GM23338 (cell line): ENCODE results near the gene ARHGEF17. TPM values are rescaled to one million over a fixed set of nuclear protein-coding genes. Genes with fewer than 3 reads are reported as not detected.

Experiments
- ATAC-seq: fragments of 200-7000 bp; cut with Tn5 transposase; 3 replicates; pipeline ENCODE4 v1.9.1; 2020
- DNase-seq: peaks from one replicate; pipeline ENCODE4 v3.0.0-alpha.2; 2015; ENCODE audit warnings: low spot score
- H2AFZ ChIP-seq: fragments of 200-600 bp; sonication (generic); 2 replicates; pipeline ENCODE4 v1.8.0; 2016; ENCODE audit warnings: antibody characterized with exemption, mild to moderate bottlenecking, moderate library complexity
- H3F3A ChIP-seq: fragments of 200-600 bp; sonication (generic); replicated peaks from 2 replicates; pipeline ENCODE4 v1.8.0; 2017; ENCODE audit warnings: antibody characterized with exemption, mixed run types, low read depth
- H3K27ac ChIP-seq: fragments of 200-600 bp; sonication (generic); 2 replicates; pipeline ENCODE4 v1.6.1; 2016; ENCODE audit warnings: low read depth
- H3K27me3 ChIP-seq: fragments of 200-600 bp; sonication (generic); 2 replicates; pipeline ENCODE4 v1.8.0; 2016; ENCODE audit warnings: mild to moderate bottlenecking, mixed run types, moderate library complexity; ENCODE audit not compliant: insufficient read depth
- H3K36me3 ChIP-seq: fragments of 200-600 bp; sonication (generic); 2 replicates; pipeline ENCODE4 v1.8.0; 2016; ENCODE audit warnings: mild to moderate bottlenecking; ENCODE audit not compliant: insufficient read depth
- H3K4me1 ChIP-seq: fragments of 200-600 bp; sonication (generic); 2 replicates; pipeline ENCODE4 v1.8.0; 2016; ENCODE audit warnings: mild to moderate bottlenecking, moderate library complexity; ENCODE audit not compliant: insufficient read depth
- H3K4me2 ChIP-seq: fragments of 200-600 bp; sonication (generic); 2 replicates; pipeline ENCODE4 v1.7.1; 2017; ENCODE audit warnings: mixed run types
- H3K4me3 ChIP-seq: fragments of 200-600 bp; sonication (generic); 2 replicates; pipeline ENCODE4 v1.6.1; 2016; ENCODE audit warnings: mixed run types
- H3K79me2 ChIP-seq: fragments of 200-600 bp; sonication (generic); replicated peaks from 2 replicates; pipeline ENCODE4 v1.8.0; 2017; ENCODE audit warnings: mild to moderate bottlenecking; ENCODE audit not compliant: insufficient read depth
- H3K9me2 ChIP-seq: fragments of 200-600 bp; sonication (generic); 2 replicates; pipeline ENCODE4 v1.8.0; 2017; ENCODE audit not compliant: insufficient read depth
- H4K20me1 ChIP-seq: fragments of 200-600 bp; sonication (generic); replicated peaks from 2 replicates; pipeline ENCODE4 v1.8.0; 2017; ENCODE audit warnings: mild to moderate bottlenecking; ENCODE audit not compliant: insufficient read depth
- H3K27ac Mint-ChIP-seq: 2 replicates; pipeline ENCODE4 v1.8.0; 2020; ENCODE audit warnings: inconsistent platforms, mild to moderate bottlenecking, moderate library complexity, mixed read lengths
- H3K27me3 Mint-ChIP-seq: 3 replicates; pipeline ENCODE4 v1.8.0; 2022; ENCODE audit warnings: low read depth, mild to moderate bottlenecking, moderate library complexity, mixed read lengths, inconsistent platforms; ENCODE audit not compliant: insufficient read depth, poor library complexity
- H3K36me3 Mint-ChIP-seq: 3 replicates; pipeline ENCODE4 v1.8.0; 2021; ENCODE audit warnings: low read depth, mild to moderate bottlenecking, inconsistent platforms, moderate library complexity, mixed read lengths
- H3K4me1 Mint-ChIP-seq: 3 replicates; pipeline ENCODE4 v1.8.0; 2020; ENCODE audit warnings: mild to moderate bottlenecking, inconsistent platforms, mixed read lengths
- H3K4me3 Mint-ChIP-seq: 3 replicates; pipeline ENCODE4 v1.8.0; 2021; ENCODE audit warnings: moderate library complexity, mild to moderate bottlenecking, inconsistent platforms, mixed read lengths
- H3K9me3 Mint-ChIP-seq: 3 replicates; pipeline ENCODE4 v1.8.0; 2020; ENCODE audit warnings: moderate library complexity, mild to moderate bottlenecking, inconsistent platforms, mixed read lengths
- CREB1 ChIP-seq: fragments of 250-450 bp; sonication (Bioruptor Pico); IDR thresholded peaks from 2 replicates; pipeline ENCODE4 v1.5.0; 2020; ENCODE audit warnings: low read depth, mild to moderate bottlenecking, moderate library complexity
- CTCF ChIP-seq, 2 experiments: fragments of 200-600 bp in 1 of 2; sonication (generic) in 1 of 2; conservative IDR thresholded peaks; 2 replicates each; pipeline versions ENCODE4 v1.5.1 to v1.6.1; 2016 to 2017; ENCODE audit warnings: antibody characterized with exemption in 2 of 2, low read depth in 2 of 2, mild to moderate bottlenecking in 2 of 2, moderate library complexity in 1 of 2
- ETS1 ChIP-seq: IDR thresholded peaks from 2 replicates; pipeline ENCODE4 v1.6.1; 2016; ENCODE audit warnings: antibody characterized with exemption
- EZH2 ChIP-seq: fragments of 200-600 bp; sonication (generic); IDR thresholded peaks from one replicate; pipeline ENCODE4 v1.8.0; 2017; ENCODE audit warnings: antibody characterized with exemption, mild to moderate bottlenecking, low read depth; ENCODE audit not compliant: unreplicated experiment
- EZH2phosphoT487 ChIP-seq: fragments of 200-600 bp; sonication (generic); IDR thresholded peaks from one replicate; pipeline ENCODE4 v1.8.1; 2018; ENCODE audit warnings: antibody characterized with exemption; ENCODE audit not compliant: unreplicated experiment
- JUNB ChIP-seq: IDR thresholded peaks from one replicate; pipeline ENCODE4 v1.6.1; 2016; ENCODE audit warnings: antibody characterized with exemption; ENCODE audit not compliant: unreplicated experiment
- NANOG ChIP-seq: IDR thresholded peaks from 2 replicates; pipeline ENCODE4 v1.6.1; 2016; ENCODE audit warnings: antibody characterized with exemption, borderline replicate concordance
- POLR2AphosphoS5 ChIP-seq: IDR thresholded peaks from 2 replicates; pipeline ENCODE4 v1.6.1; 2016; ENCODE audit warnings: antibody characterized with exemption, low read depth
- REST ChIP-seq: IDR thresholded peaks from one replicate; pipeline ENCODE4 v1.6.1; 2018; ENCODE audit warnings: antibody characterized with exemption; ENCODE audit not compliant: unreplicated experiment
- STAT1 ChIP-seq: IDR thresholded peaks from one replicate; pipeline ENCODE4 v1.6.1; 2016; ENCODE audit warnings: antibody characterized with exemption; ENCODE audit not compliant: unreplicated experiment
- ZNF114 ChIP-seq: fragments of 250-450 bp; sonication (Bioruptor Pico); IDR thresholded peaks from 2 replicates; pipeline ENCODE4 v1.5.0; 2020; ENCODE audit warnings: mild to moderate bottlenecking, moderate library complexity
- ZNF331 ChIP-seq: fragments of 250-450 bp; sonication (Bioruptor Pico); IDR thresholded peaks from 2 replicates; pipeline ENCODE4 v1.5.0; 2020; ENCODE audit warnings: low read depth, mild to moderate bottlenecking, moderate library complexity
- polyA plus RNA-seq: library from polyadenylated mRNA; unstranded; fragments of >200 nt; fragmentation: Nextera tagmentation; extraction: Ambion mirVana; gene quantifications from 2 replicates; pipeline ENCODE4 v1.2.1, GENCODE V29; 2016
- total RNA-seq: library from RNA; depleted of rRNA; stranded (reverse); fragments of >200 nt; shearing (Covaris generic); gene quantifications from 2 replicates; pipeline ENCODE4 v1.2.3, GENCODE V29; 2014

ARHGEF17 gene
- total and polyA plus RNA-seq, 2 experiments from 2014 or later = 2.9 to 15.0 TPM

- no peak for TF ChIP-seq REST
Measured at GRCh38 chr11:73274722-73275380, 33.2 kb upstream of the ARHGEF17 start (continued).

- H3K79me2 ChIP-seq = no peaks in the 10 kb centered on the region
- Mint-ChIP-seq H3K4me1 (peaks cover 25% of the 10 kb centered on the region), H3K4me3 (no peak overlapping the region), H3K36me3 (no peaks in the 10 kb centered on the region), H3K9me3 (no peaks in the 10 kb centered on the region), H3K27me3 (peaks cover 12% of the 10 kb centered on the region), H3K27ac (no peak overlapping the region)
- ATAC-seq = no peak
- H3K36me3 ChIP-seq = no peaks in the 10 kb centered on the region
- H3K27me3 ChIP-seq = no peaks in the 10 kb centered on the region
- no peak overlapping the region for H3K4me3 ChIP-seq
- no peak overlapping the region for H3K4me2 ChIP-seq
- H3K4me1 ChIP-seq = peaks cover 4% of the 10 kb centered on the region; the same call in 1 of the 2 replicates
- no peaks in the 10 kb centered on the region; the same call in 1 of the 2 replicates for H3K9me2 ChIP-seq
- H2AFZ ChIP-seq = peak overlapping the region; percentile 56; the same call in 1 of the 2 replicates
- H3F3A ChIP-seq = no peaks in the 10 kb centered on the region
- no peak overlapping the region for H3K27ac ChIP-seq
- no peaks in the 10 kb centered on the region for H4K20me1 ChIP-seq
- no peak for DNase-seq
- no peak for TF ChIP-seq CTCF (conservative IDR thresholded peaks at IDR 0.05; ENCODE audit: low read depth in 2 of 2)
- TF ChIP-seq ETS1 = no peak
- TF ChIP-seq EZH2phosphoT487 = no peak
- no peak for TF ChIP-seq JUNB
- no peak for TF ChIP-seq POLR2AphosphoS5
- TF ChIP-seq ZNF331 = no peak
- TF ChIP-seq CREB1 (CRISPR knock-in tag) = no peak
- no peak for TF ChIP-seq EZH2
- no peak for TF ChIP-seq REST
- TF ChIP-seq ZNF114 (CRISPR knock-in tag) = no peak
- no peak for TF ChIP-seq NANOG
- no peak for TF ChIP-seq STAT1
Measured at GRCh38 chr11:73275381-73275750, 32.7 kb upstream of the ARHGEF17 start.
